PFSK-1 (cell line): Measurements from ENCODE around the gene NADSYN1.

Experiments used
- FOXP2 ChIP-seq: optimal IDR thresholded peaks from 2 replicates; pipeline ENCODE3; 2011; ENCODE audit warnings: borderline replicate concordance, control low read depth, inconsistent platforms; ENCODE audit not compliant: insufficient read depth; ENCODE audit errors: extremely low read length, extremely low read depth
- POLR2AphosphoS5 ChIP-seq: IDR thresholded peaks from 2 replicates; pipeline ENCODE4 v1.6.1; 2012; ENCODE audit warnings: low read depth, mild to moderate bottlenecking, control low read depth, low read length, moderate library complexity
- SIN3A ChIP-seq: IDR thresholded peaks from 2 replicates; pipeline ENCODE4 v1.6.1; 2012; ENCODE audit warnings: mild to moderate bottlenecking, low read length, moderate library complexity, borderline replicate concordance; ENCODE audit not compliant: insufficient read depth
- TAF1 ChIP-seq: IDR thresholded peaks from 2 replicates; pipeline ENCODE4 v1.6.1; 2012; ENCODE audit warnings: low read length, control low read depth, borderline replicate concordance; ENCODE audit not compliant: insufficient read depth
- TF ChIP-seq, protein P1 (sequence below), 2 experiments: IDR thresholded peaks; 2 replicates each; pipeline versions ENCODE4 v1.6.1 to v1.8.0; 2011 to 2012; ENCODE audit warnings: low read depth in 2 of 2, low read length in 2 of 2, control low read depth in 1 of 2, inconsistent platforms in 1 of 2, mild to moderate bottlenecking in 1 of 2, moderate library complexity in 1 of 2; ENCODE audit not compliant: insufficient read depth in 1 of 2

Gene NADSYN1

DNA sequence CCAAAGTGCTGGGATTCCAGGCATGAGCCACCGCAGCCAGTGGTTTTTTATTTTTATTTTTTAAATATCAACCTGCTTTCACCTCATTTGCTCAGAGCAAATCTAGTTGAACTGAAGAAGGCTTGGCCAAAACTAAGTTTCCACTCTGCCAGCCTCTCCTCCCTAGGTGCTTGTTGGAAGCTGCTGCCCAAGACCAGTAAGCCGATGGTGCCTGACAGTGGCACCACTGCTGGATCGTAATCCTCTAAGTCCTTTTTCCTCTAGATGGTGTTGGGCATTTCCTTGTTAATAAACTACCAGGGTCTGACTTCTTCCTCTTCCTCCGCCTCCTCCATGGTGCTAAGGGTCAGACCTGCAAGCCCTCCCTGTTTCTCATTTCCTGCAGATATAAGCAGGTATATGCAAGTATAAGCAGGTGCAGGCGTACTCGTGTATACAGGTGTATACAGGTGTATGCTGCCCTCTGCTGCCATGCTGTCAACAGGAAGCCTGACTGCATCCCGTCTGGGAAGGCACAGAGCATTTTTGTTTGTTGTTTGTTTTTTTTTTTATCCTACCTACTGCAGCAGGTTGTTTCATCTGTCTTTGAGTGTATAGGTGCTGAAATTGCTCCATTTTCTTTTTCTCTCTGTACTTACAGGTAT lies 1.6 kb downstream of the NADSYN1 start:
- TF ChIP-seq TAF1 (no peak), POLR2AphosphoS5 (no peak), FOXP2 (no peak), SIN3A (no peak)
- TF ChIP-seq, protein P1, sequence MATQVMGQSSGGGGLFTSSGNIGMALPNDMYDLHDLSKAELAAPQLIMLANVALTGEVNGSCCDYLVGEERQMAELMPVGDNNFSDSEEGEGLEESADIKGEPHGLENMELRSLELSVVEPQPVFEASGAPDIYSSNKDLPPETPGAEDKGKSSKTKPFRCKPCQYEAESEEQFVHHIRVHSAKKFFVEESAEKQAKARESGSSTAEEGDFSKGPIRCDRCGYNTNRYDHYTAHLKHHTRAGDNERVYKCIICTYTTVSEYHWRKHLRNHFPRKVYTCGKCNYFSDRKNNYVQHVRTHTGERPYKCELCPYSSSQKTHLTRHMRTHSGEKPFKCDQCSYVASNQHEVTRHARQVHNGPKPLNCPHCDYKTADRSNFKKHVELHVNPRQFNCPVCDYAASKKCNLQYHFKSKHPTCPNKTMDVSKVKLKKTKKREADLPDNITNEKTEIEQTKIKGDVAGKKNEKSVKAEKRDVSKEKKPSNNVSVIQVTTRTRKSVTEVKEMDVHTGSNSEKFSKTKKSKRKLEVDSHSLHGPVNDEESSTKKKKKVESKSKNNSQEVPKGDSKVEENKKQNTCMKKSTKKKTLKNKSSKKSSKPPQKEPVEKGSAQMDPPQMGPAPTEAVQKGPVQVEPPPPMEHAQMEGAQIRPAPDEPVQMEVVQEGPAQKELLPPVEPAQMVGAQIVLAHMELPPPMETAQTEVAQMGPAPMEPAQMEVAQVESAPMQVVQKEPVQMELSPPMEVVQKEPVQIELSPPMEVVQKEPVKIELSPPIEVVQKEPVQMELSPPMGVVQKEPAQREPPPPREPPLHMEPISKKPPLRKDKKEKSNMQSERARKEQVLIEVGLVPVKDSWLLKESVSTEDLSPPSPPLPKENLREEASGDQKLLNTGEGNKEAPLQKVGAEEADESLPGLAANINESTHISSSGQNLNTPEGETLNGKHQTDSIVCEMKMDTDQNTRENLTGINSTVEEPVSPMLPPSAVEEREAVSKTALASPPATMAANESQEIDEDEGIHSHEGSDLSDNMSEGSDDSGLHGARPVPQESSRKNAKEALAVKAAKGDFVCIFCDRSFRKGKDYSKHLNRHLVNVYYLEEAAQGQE (IDR thresholded peaks at IDR 0.05; ENCODE audit: insufficient read depth in 1 of 2, low read depth in 2 of 2, low read length in 2 of 2), result no peak

DNA sequence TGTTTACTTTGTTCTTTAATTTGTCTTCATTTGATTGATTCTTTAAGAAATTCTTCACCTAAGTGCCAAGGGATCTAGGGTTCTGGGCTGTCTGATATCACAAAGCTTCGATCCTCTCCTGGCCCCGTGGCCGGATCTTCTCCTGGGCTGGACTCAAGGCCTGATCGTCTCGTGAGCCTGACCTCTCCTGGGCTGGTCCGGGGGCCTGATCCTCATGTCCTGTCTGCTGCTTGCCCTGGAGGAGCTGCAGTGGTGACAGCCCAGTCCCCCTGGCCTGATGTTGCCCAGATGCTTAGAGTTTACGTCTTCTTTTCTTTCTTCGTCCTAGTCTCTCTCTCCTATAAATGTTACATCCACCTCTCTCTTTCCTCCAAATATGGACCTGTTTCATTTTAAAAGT lies 3.3 kb downstream of the NADSYN1 start:
- TF ChIP-seq TAF1 (no peak), POLR2AphosphoS5 (no peak), SIN3A (no peak), FOXP2 (no peak)
- TF ChIP-seq, protein P1 (IDR thresholded peaks at IDR 0.05; ENCODE audit: insufficient read depth in 1 of 2, low read depth in 2 of 2, low read length in 2 of 2), result no peak

DNA sequence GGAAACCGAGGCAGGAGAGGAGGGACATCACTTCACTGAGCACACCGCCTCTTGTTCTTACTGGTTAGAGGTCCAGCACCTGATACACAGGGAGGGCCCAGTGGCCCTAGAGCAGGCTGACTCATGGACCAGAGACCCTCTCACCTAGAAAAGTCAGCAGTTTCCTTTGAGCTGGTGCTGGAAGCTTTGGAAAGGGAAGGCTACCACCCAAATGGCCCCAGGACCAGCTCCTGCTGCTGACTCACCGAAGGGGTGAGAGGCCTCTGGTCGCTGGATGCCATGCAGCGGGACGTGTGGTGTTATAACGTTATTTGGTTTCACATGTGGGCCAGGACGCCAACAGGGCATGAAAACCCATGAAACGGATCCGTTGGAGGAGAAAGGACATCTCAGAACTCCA lies 3.8 kb downstream of the NADSYN1 start:
- no peak for TF ChIP-seq FOXP2

DNA sequence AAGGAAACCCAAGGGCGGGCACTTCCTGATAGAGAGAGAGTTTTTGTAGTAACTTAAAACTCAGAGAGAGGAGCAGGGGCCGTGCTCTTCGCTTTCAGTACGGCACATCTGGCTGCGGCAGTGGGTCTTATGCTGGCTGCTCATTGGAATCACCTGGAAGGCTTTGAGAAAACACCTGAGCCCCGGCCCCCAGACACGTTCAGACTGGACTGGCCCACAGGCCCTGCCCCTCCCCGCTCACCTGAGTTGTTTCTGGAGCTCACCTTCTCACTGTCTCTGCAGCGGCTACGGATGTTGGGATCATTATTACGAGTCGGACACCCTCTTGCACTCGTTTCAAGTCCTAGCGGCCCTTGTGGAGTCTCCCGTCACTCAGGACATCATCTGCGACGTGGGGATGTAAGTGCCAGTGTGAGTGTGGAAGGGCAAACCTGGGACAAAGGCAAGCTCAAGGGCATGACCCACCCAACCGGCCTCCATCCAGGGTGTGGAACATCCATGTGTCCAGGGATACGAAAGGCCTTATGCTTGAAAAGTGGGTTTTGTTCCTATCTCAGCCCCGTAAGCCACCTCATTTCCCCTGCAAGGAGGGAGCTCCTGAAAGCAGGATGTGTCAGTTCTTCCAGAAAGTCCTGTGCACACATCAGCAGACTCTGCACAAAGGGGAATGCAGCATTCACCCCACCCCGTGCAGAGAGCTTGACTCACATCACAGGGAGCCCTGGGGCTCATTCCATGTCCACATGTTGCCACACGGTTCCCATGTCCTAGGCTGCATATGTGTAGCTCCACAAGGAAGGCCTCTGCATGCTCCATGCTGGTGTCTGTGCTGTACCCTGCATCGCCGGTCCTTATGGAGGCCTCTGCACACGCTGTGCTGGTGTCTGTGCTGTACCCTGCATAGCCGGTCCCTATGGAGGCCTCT lies 5.4 kb downstream of the NADSYN1 start:
- TF ChIP-seq SIN3A, result no peak
- TF ChIP-seq TAF1, result no peak
- TF ChIP-seq, protein P1 (IDR thresholded peaks at IDR 0.05; ENCODE audit: insufficient read depth in 1 of 2, low read depth in 2 of 2, low read length in 2 of 2), result no peak
- TF ChIP-seq FOXP2, result no peak
- TF ChIP-seq POLR2AphosphoS5, result no peak

DNA sequence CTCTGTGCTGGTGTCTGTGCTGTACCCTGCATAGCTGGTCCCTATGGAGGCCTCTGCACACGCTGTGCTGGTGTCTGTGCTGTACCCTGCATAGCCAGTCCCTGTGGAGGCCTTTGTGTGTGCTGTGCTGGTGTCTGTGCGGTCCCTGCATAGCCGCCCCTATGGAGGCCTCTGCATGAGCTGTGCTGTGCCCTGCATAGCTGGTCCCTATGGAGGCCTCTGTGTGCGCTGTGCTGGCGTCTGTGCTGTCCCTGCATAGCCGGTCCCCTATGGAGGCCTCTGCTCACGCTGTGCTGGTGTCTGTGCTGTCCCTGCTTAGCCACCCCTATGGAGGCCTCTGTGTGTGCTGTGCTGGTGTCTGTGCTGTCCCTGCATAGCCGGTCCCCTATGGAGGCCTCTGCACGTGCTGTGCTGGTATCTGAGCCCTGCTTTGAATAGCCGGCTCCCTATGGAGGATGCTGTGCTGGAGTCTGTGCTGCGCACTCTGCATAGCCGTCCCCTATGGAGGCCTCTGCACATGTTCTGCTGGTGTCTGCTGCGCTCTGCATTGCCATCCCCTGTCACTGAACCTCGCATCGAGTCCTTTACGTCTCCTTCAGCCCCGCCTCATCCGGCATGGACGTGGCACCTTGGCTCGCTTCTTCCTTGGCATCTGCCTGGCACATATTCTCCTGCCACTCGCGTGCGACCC lies 6.2 kb downstream of the NADSYN1 start:
- no peak for TF ChIP-seq TAF1
- TF ChIP-seq POLR2AphosphoS5, result no peak
- TF ChIP-seq, protein P1 (IDR thresholded peaks at IDR 0.05; ENCODE audit: insufficient read depth in 1 of 2, low read depth in 2 of 2, low read length in 2 of 2), result no peak
- TF ChIP-seq SIN3A, result no peak
- TF ChIP-seq FOXP2, result no peak
